ENCODE results near the gene PCTP.

PCTP gene

GRCh38 chr17:55757659-55758058 lies 6.8 kb downstream of the PCTP start:
- no peak for DNase-seq (ENCODE audit: low read depth in 2 of 2)

DNA sequence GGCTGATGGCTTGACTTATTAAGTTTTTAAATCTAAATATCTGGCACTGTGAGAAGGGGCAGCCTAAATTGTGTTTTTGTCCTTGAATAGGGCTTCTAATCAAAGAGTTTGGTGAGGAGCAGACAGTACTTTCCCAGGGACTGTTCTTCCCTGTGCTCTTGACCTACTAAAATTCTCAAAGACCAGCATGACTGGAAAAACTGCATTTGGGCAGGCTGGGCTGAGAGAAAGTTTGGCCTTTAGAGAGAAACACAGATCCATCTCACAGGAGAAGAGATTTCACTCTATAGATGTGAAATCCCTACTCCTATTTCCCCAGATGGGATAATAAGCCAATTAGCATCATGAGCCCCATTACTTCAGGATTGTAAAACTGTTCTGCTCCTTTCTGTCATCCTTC lies 7.3 kb downstream of the PCTP start:
- no peak for DNase-seq (ENCODE audit: low read depth in 2 of 2)

DNA sequence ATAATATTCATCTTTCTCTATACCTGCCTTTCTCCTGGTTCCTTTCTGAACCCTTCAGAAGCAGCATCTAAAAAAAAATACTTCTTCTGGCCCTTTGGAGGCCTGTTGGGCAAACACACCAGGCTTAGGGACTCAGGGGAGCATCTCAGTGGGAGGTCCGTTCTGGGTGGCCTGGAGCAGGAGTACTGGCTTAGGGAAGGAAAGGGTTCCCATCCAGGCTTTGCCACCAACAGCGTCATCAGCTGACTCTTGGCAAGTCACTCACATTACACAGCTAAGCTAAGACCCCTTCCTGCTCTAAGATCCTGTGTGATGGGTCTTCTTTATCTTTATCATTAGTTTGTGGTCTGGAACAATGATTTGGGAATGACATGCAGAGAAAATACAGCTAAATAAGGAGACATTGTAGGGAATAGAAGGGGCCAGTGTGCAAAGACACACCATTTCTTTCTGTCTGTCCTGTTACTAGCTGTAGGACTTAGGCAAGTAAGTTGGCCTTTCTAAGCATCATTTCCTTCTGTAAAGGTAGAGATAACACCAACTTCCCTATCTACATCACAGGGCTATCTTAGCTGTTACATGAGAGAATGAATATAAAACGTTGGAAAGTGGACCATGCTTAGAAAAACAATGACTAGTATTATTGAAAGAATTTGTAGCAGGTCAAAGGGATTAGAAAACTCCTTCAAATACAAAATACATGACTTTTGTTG lies 9.9 kb downstream of the PCTP start:
- no peak for DNase-seq (ENCODE audit: low read depth in 2 of 2)

GRCh38 chr17:55762086-55762858 lies 11.4 kb downstream of the PCTP start:
- no peak for DNase-seq (ENCODE audit: low read depth in 2 of 2)

DNA sequence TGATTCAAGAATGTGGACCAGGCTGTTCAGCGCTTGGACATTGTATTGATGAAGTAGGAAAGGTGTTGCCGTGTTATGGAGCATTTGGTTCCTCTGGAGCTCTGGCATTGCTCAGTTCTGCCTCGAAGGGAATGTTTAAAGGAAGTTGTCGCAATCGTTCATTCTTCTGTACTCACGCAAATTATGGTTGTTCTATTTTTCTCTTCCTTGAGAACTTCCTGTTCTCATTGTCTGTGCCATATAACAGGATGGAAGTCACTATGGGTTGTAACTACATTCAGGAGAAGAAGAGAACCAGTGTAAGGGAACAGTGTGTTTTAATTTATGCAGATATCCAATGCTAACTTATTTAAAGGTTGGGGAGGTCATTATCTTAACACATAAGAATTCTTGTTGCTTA lies 13.0 kb downstream of the PCTP start:
- no peak for DNase-seq (ENCODE audit: low read depth in 2 of 2)

DNA sequence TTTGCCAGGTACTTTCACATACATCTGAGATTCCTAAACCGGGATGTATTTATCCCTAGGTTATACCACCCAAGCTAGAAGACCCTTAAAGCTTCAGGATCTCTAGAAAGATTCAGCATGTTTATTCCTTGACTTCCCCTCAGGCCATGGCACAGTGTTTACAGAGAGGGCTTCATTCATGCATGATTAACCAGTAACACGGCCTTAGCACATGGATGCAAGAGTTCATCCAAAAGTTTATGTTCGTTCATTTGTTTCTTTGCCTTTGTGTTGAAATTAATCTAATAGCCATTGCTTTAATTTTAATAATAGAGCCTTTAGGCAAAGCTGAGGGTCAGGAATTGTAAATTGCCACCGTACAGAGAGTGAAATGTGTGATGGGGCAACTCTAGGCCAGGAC lies 13.8 kb downstream of the PCTP start:
- DNase-seq (ENCODE audit: low read depth in 2 of 2), result no peak

DNA sequence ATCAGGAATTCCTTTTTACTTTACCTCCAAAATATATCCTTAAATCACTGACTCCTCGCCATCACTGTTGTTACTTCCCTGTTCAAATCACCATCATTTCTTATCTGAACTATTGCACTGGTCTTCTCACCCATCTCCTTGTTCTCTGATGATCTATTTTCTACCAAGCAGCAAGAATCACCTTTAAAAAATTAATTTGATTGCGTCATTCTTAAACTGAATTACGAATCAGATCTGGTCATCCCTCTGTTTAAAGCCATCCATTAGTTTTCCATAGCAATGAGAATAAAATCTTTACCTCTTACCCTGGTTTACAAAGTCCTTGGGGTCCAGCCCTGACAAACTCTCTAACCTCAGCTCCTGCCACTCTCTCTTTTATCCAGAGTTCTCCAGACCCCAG lies 14.6 kb downstream of the PCTP start:
- DNase-seq (ENCODE audit: low read depth in 2 of 2), result no peak

DNA sequence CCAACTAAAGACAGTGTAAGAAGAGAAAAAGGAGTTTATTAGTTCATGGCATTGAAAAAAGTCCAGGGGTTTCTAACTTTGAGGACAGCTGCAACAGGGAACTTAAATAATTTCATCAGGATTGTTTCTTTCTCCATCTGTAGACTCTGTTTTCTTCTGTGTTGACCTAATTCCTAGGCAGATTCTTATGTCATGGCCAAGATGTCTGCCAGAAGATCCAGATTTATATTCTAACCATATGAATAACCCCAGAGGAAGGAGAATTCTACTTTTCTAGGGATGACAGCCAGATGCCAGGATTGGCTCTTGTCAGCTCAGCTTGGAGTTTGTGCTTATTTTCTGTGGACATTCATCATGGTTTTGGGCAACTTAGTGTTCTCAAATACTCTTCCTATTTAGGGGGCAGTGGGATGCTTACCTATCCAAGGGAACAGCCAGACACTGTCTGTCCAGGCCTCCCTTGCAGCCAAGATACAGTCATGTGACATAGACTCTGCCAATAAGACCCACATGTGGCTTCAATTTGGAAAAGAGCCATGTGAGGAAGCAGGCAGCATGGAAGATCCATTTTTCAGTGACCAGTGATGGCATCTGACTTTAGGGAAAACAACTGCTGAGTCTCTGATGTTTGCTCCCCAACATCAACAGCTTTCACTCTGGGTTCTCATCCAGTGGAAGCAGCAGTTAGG lies 18.2 kb downstream of the PCTP start:
- DNase-seq (ENCODE audit: low read depth in 2 of 2), result no peak

DNA sequence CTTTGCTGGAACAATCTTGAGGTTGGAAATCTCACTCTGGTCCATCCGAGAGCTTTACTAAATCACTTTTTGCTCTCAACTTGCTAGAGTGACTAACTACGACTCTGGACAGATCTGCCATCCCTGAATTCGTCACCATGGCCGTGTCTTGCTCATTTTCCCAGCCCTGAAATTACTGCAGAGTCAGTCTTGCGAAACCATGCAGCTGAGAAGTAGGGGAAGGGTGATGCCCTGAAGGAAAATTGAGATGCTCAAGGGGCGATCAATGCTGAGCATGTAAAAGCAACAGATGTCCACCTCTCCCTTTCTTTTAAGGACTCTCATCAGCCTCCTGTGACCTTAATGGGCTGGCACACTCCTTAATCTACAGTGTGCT lies 18.8 kb downstream of the PCTP start:
- no peak for DNase-seq (ENCODE audit: low read depth in 2 of 2)

DNA sequence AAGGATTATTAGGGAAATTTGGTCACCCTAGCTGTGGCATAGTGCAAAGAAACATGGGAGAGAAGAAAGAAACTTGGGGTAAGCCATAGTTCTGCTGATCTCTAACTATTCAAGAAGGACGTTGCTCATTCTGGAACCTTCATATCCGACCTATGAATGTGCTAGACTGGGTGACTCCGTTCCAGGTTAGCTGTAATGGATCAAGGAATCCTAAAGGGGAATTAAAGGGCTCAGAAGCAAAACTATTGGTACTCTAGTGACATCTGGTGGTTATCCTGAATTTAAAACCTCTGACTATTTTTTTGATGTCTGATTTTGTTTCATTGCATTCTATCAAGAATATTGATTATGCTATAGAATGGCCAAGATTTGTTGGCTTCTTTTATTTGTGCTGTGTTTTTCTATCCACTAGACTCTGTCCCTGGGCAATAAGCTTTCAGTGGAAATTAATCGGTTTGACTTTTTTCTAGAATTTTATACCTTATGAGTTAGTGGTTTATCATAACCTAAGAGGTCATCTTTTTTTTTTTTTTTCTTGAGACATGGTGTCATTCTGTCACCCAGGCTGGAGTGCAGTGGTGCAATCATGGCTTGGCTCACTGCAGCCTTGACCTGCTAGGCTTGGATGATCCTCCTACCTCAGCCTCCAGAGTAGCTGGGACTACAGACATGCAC lies 19.5 kb downstream of the PCTP start:
- no peak for DNase-seq (ENCODE audit: low read depth in 2 of 2)

- DNase-seq (ENCODE audit: low read depth in 2 of 2), result no peak
Observed at GRCh38 chr17:55772086-55772485, 21.2 kb downstream of the PCTP start.

DNA sequence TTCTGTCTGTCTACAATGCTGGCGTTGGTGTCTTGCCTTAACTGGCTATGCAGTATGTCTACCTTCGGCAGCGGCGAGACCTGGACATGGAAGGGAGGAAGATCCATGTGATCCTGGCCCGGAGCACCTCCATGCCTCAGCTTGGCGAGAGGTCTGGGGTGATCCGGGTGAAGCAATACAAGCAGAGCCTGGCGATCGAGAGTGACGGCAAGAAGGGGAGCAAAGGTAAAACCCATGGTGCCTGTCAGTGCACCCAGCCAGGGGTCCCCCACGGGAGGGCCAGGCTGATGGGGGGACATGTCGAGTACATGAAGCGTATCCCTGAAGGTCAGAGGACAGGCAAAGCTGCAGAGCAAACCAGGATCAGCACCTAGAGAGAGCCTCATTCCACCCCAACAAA lies 22.8 kb downstream of the PCTP start:
- DNase-seq (ENCODE audit: low read depth in 2 of 2), result no peak

- DNase-seq (ENCODE audit: low read depth in 2 of 2), result no peak
Observed at GRCh38 chr17:55774846-55775271, 24.0 kb downstream of the PCTP start.

DNA sequence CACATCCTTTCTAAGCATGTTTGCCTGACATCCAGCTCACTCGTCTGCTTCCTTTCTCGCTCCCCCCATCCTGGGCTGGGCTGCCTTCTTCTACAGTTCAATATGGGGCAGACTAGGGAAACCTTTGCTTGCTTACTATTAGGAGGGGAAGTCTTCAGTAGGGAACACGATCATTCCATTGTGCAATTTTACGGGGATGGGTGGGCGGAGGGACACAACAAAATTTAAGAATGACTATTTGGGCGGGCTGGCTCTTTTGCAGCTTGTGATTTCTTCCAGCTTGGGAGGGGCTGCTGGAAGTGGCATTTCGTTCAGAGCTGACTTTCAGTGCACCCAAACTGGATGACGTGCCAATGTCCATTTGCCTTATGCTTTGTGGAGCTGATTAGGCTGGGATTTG lies 25.4 kb downstream of the PCTP start:
- DNase-seq (ENCODE audit: low read depth in 2 of 2), result no peak

- DNase-seq (ENCODE audit: low read depth in 2 of 2), result no peak
Observed at GRCh38 chr17:55777471-55777971, 26.7 kb downstream of the PCTP start.

- no peak for DNase-seq (ENCODE audit: low read depth in 2 of 2)
Observed at GRCh38 chr17:55778389-55779118, 27.7 kb downstream of the PCTP start.

DNA sequence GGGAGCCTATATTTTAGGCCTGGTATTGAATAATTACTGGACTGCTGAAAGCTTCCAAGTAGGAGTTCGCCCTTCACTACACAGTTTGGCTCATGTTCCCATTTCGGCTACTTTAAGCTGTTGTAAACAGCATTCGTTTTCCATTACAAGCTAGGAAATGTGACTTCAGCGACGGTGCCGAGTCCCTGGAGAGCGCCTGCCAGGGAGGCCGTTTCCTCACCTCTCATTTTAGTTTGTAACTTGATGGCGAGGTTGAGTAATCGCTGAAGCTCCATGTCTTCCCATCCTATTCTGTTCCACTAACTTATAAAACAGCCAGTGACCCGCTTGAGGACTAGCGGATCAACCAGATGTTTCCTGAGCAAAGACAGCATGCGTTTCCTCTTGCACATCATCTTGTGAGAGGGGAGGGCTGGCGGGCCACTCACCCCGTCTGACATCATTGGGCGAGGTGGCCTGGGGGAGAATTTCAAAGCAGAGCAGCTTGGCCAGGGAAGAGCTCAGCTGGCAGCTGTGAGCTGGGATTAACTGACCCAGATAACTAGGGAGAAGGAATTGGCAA lies 32.9 kb downstream of the PCTP start:
- DNase-seq (ENCODE audit: low read depth in 2 of 2), result no peak

DNA sequence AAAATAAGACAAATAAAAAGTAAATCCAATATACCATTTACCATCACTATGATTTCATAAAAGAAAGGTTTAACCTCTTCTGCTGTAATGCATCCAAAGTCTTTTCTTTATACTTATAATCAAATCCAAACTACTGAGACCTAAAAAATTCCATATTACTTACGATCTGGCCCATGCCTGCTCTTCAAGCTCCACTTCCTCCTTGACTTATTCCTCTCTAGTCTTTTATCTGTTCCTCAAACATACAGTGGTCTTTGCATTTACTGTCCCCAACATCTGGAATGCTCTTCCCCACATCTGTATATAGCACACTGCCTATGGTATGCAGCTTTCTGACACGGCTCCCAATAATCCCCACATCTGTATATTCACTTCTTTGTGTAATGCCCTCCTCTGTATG lies 33.8 kb downstream of the PCTP start:
- DNase-seq (ENCODE audit: low read depth in 2 of 2), result no peak

GRCh38 chr17:55785181-55785580 lies 34.3 kb downstream of the PCTP start:
- no peak for DNase-seq (ENCODE audit: low read depth in 2 of 2)

GRCh38 chr17:55793272-55793671 lies 42.4 kb downstream of the PCTP start:
- no peak for DNase-seq (ENCODE audit: low read depth in 2 of 2)

Data from stimulated activated CD8-positive, alpha-beta memory T cell treated with anti-CD3 and anti-CD28 coated beads, Interleukin-15, amount 100 ng/mL, for 48 hours (primary cell).